Stimulated activated memory B cell treated with anti-CD40 and anti-IgM and Interleukin-4, amounts not matched to agents 10 μg/mL and 1 μg/mL and 100 μg/mL, for 72 hours (primary cell): Measurements from ENCODE around the gene TCTA.
"Not testable (repeated sequence)": the region's sequence is repeated elsewhere in the genome, so short reads cannot be mapped to it uniquely, and the experiment has no call there.

Experiments used
- ATAC-seq: fragments of 150-1000 bp; cut with Tn5 transposase; 2 replicates; pipeline ENCODE4 v1.10.0; 2021
- H3K27ac Mint-ChIP-seq: one replicate; pipeline ENCODE4 v1.8.0; 2022; ENCODE audit warnings: mild to moderate bottlenecking, mixed read lengths
- H3K27me3 Mint-ChIP-seq: one replicate; pipeline ENCODE4 v1.8.0; 2022; ENCODE audit warnings: mixed read lengths
- H3K36me3 Mint-ChIP-seq: one replicate; pipeline ENCODE4 v1.8.0; 2022; ENCODE audit warnings: mixed read lengths
- H3K4me1 Mint-ChIP-seq: one replicate; pipeline ENCODE4 v1.8.0; 2022; ENCODE audit warnings: mixed read lengths
- H3K4me3 Mint-ChIP-seq: one replicate; pipeline ENCODE4 v1.8.0; 2022; ENCODE audit warnings: mild to moderate bottlenecking, moderate library complexity, mixed read lengths
- H3K9me3 Mint-ChIP-seq: one replicate; pipeline ENCODE4 v1.8.0; 2022; ENCODE audit warnings: mixed read lengths

Gene TCTA

GRCh38 chr3:49401766-49402165, 10.5 kb upstream of the TCTA start:
- Mint-ChIP-seq H3K27ac (peak overlapping the region; percentile 78), H3K9me3 (no peaks in the 10 kb centered on the region), H3K36me3 (peaks cover 24% of the 10 kb centered on the region), H3K4me1 (peaks cover 64% of the 10 kb centered on the region), H3K27me3 (no peaks in the 10 kb centered on the region), H3K4me3 (no peak overlapping the region)
- ATAC-seq, result no peak

- no peak for ATAC-seq
- H3K27me3 Mint-ChIP-seq, result no peaks in the 10 kb centered on the region
- H3K36me3 Mint-ChIP-seq, result peaks cover 11% of the 10 kb centered on the region
- no peak overlapping the region for H3K27ac Mint-ChIP-seq
- H3K9me3 Mint-ChIP-seq, result no peaks in the 10 kb centered on the region
- no peak overlapping the region for H3K4me3 Mint-ChIP-seq
- peaks cover 64% of the 10 kb centered on the region for H3K4me1 Mint-ChIP-seq
These were observed 8.3 kb upstream of the TCTA start for GRCh38 chr3:49403891-49404290.

DNA sequence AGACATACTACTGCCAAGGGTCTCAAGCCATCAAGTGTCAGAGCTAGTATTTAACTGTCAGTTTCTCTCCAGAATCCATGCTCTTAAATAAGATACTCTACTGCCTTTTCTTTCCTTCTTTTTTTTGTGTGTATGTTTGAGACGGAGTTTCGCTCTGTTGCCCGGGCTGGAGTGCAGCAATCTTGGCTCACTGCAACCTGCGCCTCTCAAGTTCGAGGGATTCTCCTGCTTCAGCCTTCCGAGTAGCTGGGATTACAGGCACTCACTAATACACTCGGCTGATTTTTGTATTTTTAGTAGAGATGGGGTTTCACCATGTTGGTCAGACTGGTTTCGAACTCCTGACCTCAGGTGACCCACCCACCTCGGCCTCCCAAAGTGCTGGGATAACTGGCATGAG, 6.7 kb upstream of the TCTA start:
- peak overlapping the region; percentile 85 for H3K27ac Mint-ChIP-seq
- H3K4me1 Mint-ChIP-seq, result peaks cover 63% of the 10 kb centered on the region
- H3K4me3 Mint-ChIP-seq, ATAC-seq, H3K36me3 Mint-ChIP-seq, H3K27me3 Mint-ChIP-seq, H3K9me3 Mint-ChIP-seq: not testable (repeated sequence)

- ATAC-seq, result no peak
- Mint-ChIP-seq H3K4me1 (peaks cover 53% of the 10 kb centered on the region), H3K36me3 (no peaks in the 10 kb centered on the region), H3K27ac (peak overlapping the region; percentile 85), H3K27me3 (no peaks in the 10 kb centered on the region), H3K9me3 (no peaks in the 10 kb centered on the region), H3K4me3 (peak overlapping the region; percentile 1)
These were observed 5.4 kb upstream of the TCTA start for GRCh38 chr3:49406571-49407565.

GRCh38 chr3:49410066-49410845, 2.0 kb upstream of the TCTA start:
- peak overlapping the region; percentile 81 for H3K27ac Mint-ChIP-seq
- H3K4me1 Mint-ChIP-seq, result peaks cover 77% of the 10 kb centered on the region
- H3K9me3 Mint-ChIP-seq, result no peaks in the 10 kb centered on the region
- H3K36me3 Mint-ChIP-seq, result peaks cover 15% of the 10 kb centered on the region
- H3K4me3 Mint-ChIP-seq, result peak overlapping the region; percentile 78
- H3K27me3 Mint-ChIP-seq, result no peaks in the 10 kb centered on the region
- ATAC-seq, result no peak

- Mint-ChIP-seq H3K27me3 (no peaks in the 10 kb centered on the region), H3K36me3 (peaks cover 19% of the 10 kb centered on the region), H3K9me3 (no peaks in the 10 kb centered on the region), H3K4me1 (peaks cover 75% of the 10 kb centered on the region), H3K27ac (peak overlapping the region; percentile 81), H3K4me3 (peak overlapping the region; percentile 78)
- no peak for ATAC-seq
These were observed 1.2 kb upstream of the TCTA start for GRCh38 chr3:49410846-49411534.

GRCh38 chr3:49411535-49411967, 672 bp upstream of the TCTA start:
- Mint-ChIP-seq H3K36me3 (peaks cover 23% of the 10 kb centered on the region), H3K4me3 (peak overlapping the region; percentile 78), H3K27ac (peak overlapping the region; percentile 81), H3K27me3 (no peaks in the 10 kb centered on the region), H3K4me1 (peaks cover 75% of the 10 kb centered on the region), H3K9me3 (no peaks in the 10 kb centered on the region)
- peak; percentile 60 for ATAC-seq

DNA sequence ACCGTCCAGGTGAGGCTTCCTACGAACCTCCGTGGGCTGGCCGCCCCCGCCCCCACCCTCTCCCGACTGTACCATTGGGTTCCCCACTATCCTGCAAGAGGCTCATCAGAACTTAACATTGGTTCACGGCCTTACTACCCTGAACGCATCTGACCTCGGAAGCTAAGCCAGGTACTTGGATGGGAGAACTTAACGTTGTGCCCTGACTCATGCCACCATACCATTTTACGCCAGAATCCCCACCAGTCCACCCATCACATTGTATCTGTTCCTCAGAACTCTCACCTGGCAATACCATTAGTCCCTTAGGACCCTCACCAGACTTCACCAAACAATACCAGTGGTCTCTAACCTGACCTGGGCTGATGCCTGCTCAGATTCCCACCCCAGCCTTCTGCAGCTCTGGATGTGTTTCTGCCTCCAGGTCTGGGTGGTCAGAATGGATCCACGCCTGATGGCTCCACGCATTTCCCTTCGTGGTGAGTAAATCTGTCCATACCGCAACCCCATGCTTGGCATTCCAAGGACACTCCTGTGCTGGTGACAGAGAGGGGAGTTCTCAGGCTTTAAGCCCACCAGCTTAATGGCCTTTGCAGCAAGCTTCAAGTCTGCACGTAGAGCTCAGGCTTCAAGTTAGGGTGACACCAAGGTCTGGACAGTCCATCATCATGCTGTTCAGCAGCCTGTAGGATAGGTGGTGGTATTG, 562 bp downstream of the TCTA start:
- Mint-ChIP-seq H3K36me3 (peaks cover 29% of the 10 kb centered on the region), H3K27ac (peak overlapping the region; percentile 81), H3K27me3 (no peaks in the 10 kb centered on the region), H3K4me1 (peaks cover 75% of the 10 kb centered on the region), H3K4me3 (peak overlapping the region; percentile 78), H3K9me3 (no peaks in the 10 kb centered on the region)
- no peak for ATAC-seq

DNA sequence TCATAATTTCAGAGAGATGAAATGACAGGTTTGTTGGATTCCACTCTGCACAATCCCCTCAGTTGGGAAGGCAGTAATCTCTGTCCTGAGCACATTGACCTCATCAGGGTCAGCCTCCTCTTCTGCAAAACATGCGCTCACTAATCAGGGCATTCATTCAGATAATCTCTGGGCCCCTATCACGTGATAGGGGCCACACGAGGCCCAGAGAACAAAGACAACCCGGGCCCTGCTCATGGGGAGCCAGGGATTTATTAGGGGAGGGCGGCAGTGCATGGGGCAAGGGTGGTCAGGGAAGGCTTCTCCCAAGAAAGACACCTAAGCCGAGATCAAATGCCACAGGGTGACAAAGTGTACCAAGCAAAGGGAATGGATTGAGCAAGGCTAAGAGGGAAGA, 1.1 kb downstream of the TCTA start:
- Mint-ChIP-seq H3K4me3 (peak overlapping the region; percentile 78), H3K27ac (peak overlapping the region; percentile 81), H3K9me3 (no peaks in the 10 kb centered on the region), H3K36me3 (peaks cover 31% of the 10 kb centered on the region), H3K4me1 (peaks cover 75% of the 10 kb centered on the region), H3K27me3 (no peaks in the 10 kb centered on the region)
- no peak for ATAC-seq

GRCh38 chr3:49414753-49415152, 2.5 kb downstream of the TCTA start:
- peak overlapping the region; percentile 81 for H3K27ac Mint-ChIP-seq

GRCh38 chr3:49415931-49416601, 3.8 kb downstream of the TCTA start:
- Mint-ChIP-seq H3K4me3 (peak overlapping the region; percentile 45), H3K27me3 (no peaks in the 10 kb centered on the region), H3K4me1 (peaks cover 64% of the 10 kb centered on the region), H3K36me3 (peaks cover 37% of the 10 kb centered on the region), H3K27ac (peak overlapping the region; percentile 81), H3K9me3 (no peaks in the 10 kb centered on the region)
- ATAC-seq, result peak; percentile 60

More at GRCh38 chr3:49414753-49415152, 2.5 kb downstream of the TCTA start:
- H3K4me3 Mint-ChIP-seq, result no peak overlapping the region
- ATAC-seq, result no peak
- peaks cover 37% of the 10 kb centered on the region for H3K36me3 Mint-ChIP-seq
- H3K4me1 Mint-ChIP-seq, result peaks cover 75% of the 10 kb centered on the region
- no peaks in the 10 kb centered on the region for H3K27me3 Mint-ChIP-seq
- no peaks in the 10 kb centered on the region for H3K9me3 Mint-ChIP-seq

GRCh38 chr3:49416867-49417266, 4.6 kb downstream of the TCTA start:
- no peak for ATAC-seq
- H3K27ac Mint-ChIP-seq, result peak overlapping the region; percentile 81
- no peaks in the 10 kb centered on the region for H3K9me3 Mint-ChIP-seq
- H3K27me3 Mint-ChIP-seq, result no peaks in the 10 kb centered on the region
- H3K36me3 Mint-ChIP-seq, result peaks cover 37% of the 10 kb centered on the region
- H3K4me1 Mint-ChIP-seq, result peaks cover 66% of the 10 kb centered on the region
- H3K4me3 Mint-ChIP-seq, result peak overlapping the region; percentile 45

DNA sequence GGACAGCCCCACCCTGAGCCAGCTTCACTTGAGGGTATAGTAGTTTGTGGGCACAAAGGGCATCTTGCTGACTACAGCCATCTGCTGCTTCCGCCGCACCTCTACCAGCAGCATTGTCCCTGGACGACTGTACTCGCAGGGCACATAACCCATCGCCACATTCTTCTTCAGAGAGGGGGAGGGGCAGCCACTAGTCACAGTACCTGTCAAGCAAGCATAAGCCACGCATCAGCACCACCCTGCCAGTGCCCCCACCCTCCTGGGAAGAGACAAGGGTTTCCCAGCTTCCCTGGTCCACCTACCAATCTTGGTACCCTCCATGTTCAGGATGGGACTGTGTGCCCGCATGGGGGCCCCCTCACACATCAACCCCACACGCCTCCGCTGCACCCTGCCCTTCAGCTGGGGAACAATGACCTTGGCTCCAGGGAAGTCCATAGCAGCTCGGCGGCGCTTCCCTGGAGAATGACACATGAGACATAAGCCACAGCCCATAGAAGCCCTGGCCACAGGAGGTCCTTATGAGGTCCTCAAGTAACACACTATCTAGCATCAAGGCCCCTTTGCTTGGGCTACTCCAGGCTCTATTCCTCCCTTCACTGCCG, 5.4 kb downstream of the TCTA start:
- Mint-ChIP-seq H3K36me3 (peaks cover 37% of the 10 kb centered on the region), H3K4me3 (no peak overlapping the region), H3K27me3 (no peaks in the 10 kb centered on the region), H3K9me3 (no peaks in the 10 kb centered on the region), H3K4me1 (peaks cover 69% of the 10 kb centered on the region), H3K27ac (peak overlapping the region; percentile 81)
- ATAC-seq, result no peak
